KMS-11 (cell line): Measurements from ENCODE around the gene EXOC3L1.

Source experiments
- H2AFZ ChIP-seq: fragments of 200-600 bp; sonication (generic); 2 replicates; pipeline ENCODE4 v1.6.1; 2016; ENCODE audit warnings: antibody characterized with exemption, mixed run types, low read depth
- H3K27ac ChIP-seq: fragments of 200-600 bp; sonication (generic); 2 replicates; pipeline ENCODE4 v1.6.1; 2016; ENCODE audit warnings: mild to moderate bottlenecking, mixed run types
- H3K27me3 ChIP-seq: fragments of 200-600 bp; sonication (generic); 2 replicates; pipeline ENCODE4 v1.6.1; 2017; ENCODE audit warnings: mild to moderate bottlenecking, low read depth, mixed run types, moderate library complexity; ENCODE audit not compliant: insufficient read depth
- H3K36me3 ChIP-seq: fragments of 200-600 bp; sonication (generic); 2 replicates; pipeline ENCODE4 v1.6.1; 2017; ENCODE audit warnings: mild to moderate bottlenecking, mixed run types; ENCODE audit not compliant: insufficient read depth
- H3K4me1 ChIP-seq: fragments of 200-600 bp; sonication (generic); 2 replicates; pipeline ENCODE4 v1.6.1; 2016; ENCODE audit warnings: mild to moderate bottlenecking, low read depth, mixed run types; ENCODE audit not compliant: poor library complexity, severe bottlenecking
- H3K4me2 ChIP-seq: fragments of 200-600 bp; sonication (generic); 2 replicates; pipeline ENCODE4 v1.7.0; 2016; ENCODE audit warnings: mild to moderate bottlenecking, mixed run types
- H3K4me3 ChIP-seq: fragments of 200-600 bp; sonication (generic); IDR thresholded peaks from 2 replicates; pipeline ENCODE4 v1.6.1; 2017; ENCODE audit warnings: low read depth, low read length, mixed read lengths; ENCODE audit not compliant: insufficient read depth
- H3K79me2 ChIP-seq: fragments of 200-600 bp; sonication (generic); 2 replicates; pipeline ENCODE4 v1.6.1; 2016; ENCODE audit warnings: low read depth, mixed run types; ENCODE audit not compliant: insufficient read depth
- H3K9ac ChIP-seq: fragments of 200-600 bp; sonication (generic); 2 replicates; pipeline ENCODE4 v1.6.1; 2016; ENCODE audit warnings: mild to moderate bottlenecking, mixed run types
- H4K20me1 ChIP-seq: fragments of 200-600 bp; sonication (generic); 2 replicates; pipeline ENCODE4 v1.6.1; 2016; ENCODE audit warnings: mild to moderate bottlenecking, mixed run types; ENCODE audit not compliant: insufficient read depth
- TF ChIP-seq, protein P1 (sequence below): fragments of 200-600 bp; sonication (generic); conservative IDR thresholded peaks from 2 replicates; pipeline ENCODE4 v1.6.1; 2017; ENCODE audit warnings: low read depth, mild to moderate bottlenecking, antibody characterized with exemption, low read length, moderate library complexity, mixed read lengths

Gene EXOC3L1

DNA sequence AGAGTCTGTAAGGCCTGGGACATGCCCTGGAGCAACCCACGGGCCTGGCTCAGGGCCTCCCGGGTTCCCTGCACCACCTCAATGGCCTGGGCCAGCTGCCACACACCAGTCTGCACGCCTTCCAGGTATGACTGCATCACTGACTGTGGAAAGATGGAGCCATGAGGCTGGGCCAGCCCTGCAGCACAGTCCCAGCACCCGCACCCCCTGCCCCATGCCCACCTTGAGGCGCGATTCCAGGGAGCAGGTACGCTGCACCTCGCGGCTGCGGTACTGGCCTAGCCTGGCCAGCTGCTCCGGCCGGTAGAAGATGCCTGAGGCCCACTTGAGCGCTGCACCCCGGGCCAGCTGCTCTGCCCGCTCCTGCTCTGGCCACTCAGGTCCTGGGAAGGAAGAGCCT, 1.1 kb downstream of the EXOC3L1 start:
- H4K20me1 ChIP-seq = no peaks in the 10 kb centered on the region
- H3K4me3 ChIP-seq = no peak overlapping the region
- no peak overlapping the region for H3K4me2 ChIP-seq
- no peak overlapping the region for H3K9ac ChIP-seq
- no peak overlapping the region for H3K27ac ChIP-seq
- H3K36me3 ChIP-seq = no peaks in the 10 kb centered on the region
- peaks cover 18% of the 10 kb centered on the region for H3K79me2 ChIP-seq
- H3K4me1 ChIP-seq = peaks cover 16% of the 10 kb centered on the region
- H3K27me3 ChIP-seq = peaks cover 17% of the 10 kb centered on the region; the same call in 1 of the 2 replicates
- TF ChIP-seq, protein P1, sequence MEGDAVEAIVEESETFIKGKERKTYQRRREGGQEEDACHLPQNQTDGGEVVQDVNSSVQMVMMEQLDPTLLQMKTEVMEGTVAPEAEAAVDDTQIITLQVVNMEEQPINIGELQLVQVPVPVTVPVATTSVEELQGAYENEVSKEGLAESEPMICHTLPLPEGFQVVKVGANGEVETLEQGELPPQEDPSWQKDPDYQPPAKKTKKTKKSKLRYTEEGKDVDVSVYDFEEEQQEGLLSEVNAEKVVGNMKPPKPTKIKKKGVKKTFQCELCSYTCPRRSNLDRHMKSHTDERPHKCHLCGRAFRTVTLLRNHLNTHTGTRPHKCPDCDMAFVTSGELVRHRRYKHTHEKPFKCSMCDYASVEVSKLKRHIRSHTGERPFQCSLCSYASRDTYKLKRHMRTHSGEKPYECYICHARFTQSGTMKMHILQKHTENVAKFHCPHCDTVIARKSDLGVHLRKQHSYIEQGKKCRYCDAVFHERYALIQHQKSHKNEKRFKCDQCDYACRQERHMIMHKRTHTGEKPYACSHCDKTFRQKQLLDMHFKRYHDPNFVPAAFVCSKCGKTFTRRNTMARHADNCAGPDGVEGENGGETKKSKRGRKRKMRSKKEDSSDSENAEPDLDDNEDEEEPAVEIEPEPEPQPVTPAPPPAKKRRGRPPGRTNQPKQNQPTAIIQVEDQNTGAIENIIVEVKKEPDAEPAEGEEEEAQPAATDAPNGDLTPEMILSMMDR = no peak
- no peak overlapping the region for H2AFZ ChIP-seq

DNA sequence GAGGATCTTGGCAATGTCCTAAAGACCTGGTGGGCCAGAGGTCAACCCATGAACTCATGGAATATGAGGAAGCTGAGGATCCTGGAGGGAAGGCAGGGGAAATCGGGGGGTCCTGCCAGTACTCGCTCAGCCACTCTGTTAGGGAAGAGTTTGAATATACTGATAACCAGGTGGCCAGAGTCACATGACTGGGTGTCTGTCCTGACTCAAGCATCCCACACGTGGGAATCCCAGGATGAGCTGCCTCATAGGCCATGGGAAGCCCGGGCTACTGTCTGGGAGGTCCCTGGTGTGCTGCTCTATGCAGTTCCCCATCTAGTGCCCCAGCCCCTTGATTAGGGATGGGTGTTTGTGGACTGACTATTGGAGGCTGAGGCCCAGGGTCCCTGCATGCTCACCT, 1.6 kb downstream of the EXOC3L1 start:
- Histone ChIP-seq H3K79me2 (peaks cover 14% of the 10 kb centered on the region), H4K20me1 (no peaks in the 10 kb centered on the region), H3K4me2 (no peak overlapping the region), H3K9ac (no peak overlapping the region), H3K27me3 (peaks cover 17% of the 10 kb centered on the region; the same call in 1 of the 2 replicates), H3K36me3 (no peaks in the 10 kb centered on the region), H3K4me3 (no peak overlapping the region), H3K27ac (no peak overlapping the region), H2AFZ (no peak overlapping the region), H3K4me1 (peaks cover 11% of the 10 kb centered on the region)
- TF ChIP-seq, protein P1 = no peak

DNA sequence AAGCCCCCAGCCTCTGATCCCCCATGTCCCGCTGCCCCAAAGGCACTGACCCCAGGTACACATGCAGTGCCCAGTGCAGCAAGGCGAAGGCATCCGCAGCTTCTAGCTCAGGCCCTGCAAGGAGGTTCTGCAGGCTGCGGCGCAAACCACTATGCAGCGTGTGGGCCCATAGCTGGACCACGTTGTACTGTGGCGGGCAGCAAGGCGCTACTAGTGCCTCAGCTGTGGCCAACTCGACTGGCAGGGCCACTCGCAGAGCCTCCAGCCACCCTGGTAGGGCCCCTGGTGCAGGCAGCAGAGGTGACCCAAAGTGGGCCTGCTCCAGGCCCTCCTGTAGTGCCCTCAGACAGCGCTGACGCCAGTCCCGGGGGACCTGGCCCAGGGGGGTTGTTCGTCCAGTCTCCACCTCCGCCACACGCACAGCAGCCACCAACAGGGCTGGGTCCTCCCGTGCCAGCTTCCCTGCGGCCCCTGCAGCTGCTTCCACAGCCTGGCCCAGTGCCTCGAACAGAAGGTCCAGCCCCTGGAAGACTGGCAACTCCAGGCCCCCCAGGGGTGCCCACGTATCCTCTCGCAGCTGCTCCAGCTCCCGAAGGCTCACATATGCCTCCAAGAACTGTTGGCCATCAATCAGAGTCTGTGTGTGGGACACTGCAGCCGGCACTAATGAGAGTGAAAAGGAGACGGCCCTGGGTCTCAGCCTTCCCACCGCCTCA, 2.6 kb downstream of the EXOC3L1 start:
- no peaks in the 10 kb centered on the region for H3K36me3 ChIP-seq
- H4K20me1 ChIP-seq = no peaks in the 10 kb centered on the region
- no peak overlapping the region for H3K27ac ChIP-seq
- no peak overlapping the region for H3K4me2 ChIP-seq
- H3K9ac ChIP-seq = no peak overlapping the region
- H3K27me3 ChIP-seq = peaks cover 17% of the 10 kb centered on the region; the same call in 1 of the 2 replicates
- TF ChIP-seq, protein P1 = no peak
- H2AFZ ChIP-seq = no peak overlapping the region
- no peak overlapping the region for H3K4me3 ChIP-seq
- peaks cover 13% of the 10 kb centered on the region for H3K4me1 ChIP-seq
- peaks cover 4% of the 10 kb centered on the region for H3K79me2 ChIP-seq

DNA sequence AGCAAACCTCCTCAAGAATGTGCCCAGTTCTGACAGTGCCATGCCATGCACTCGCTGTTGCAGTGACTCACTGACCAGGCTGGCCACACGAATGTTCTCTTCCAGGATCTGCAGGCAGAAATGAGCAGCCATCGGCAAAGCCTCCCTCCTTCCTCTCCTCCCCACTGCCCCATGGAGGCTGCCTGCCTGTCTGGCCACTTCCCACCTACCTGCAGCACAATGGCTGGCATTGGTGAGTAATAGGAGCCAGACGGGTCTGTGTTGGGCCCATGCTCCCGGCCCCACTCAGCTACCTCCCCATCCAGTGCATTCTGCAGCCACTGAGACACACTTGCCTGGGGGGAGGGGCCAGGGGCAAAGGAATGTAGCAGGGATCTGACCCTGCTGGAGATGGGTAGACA, 3.4 kb downstream of the EXOC3L1 start:
- Histone ChIP-seq H3K27me3 (peaks cover 17% of the 10 kb centered on the region; the same call in 1 of the 2 replicates), H3K4me3 (no peak overlapping the region), H3K36me3 (no peaks in the 10 kb centered on the region), H3K4me2 (no peak overlapping the region), H3K4me1 (peaks cover 12% of the 10 kb centered on the region), H4K20me1 (no peaks in the 10 kb centered on the region), H3K9ac (no peak overlapping the region), H3K79me2 (no peaks in the 10 kb centered on the region), H2AFZ (no peak overlapping the region), H3K27ac (no peak overlapping the region)
- TF ChIP-seq, protein P1 = no peak
